Hepatocyte (in vitro differentiated cells): ENCODE results near the gene WNK2.

Experiments
- EZH2 ChIP-seq: fragments of 200-600 bp; sonication (generic); IDR thresholded peaks from 2 replicates; pipeline ENCODE4 v1.6.1; 2016; ENCODE audit warnings: antibody characterized with exemption, mild to moderate bottlenecking, borderline replicate concordance
- EZH2phosphoT487 ChIP-seq: fragments of 200-600 bp; sonication (generic); IDR thresholded peaks from one replicate; pipeline ENCODE4 v1.6.1; 2018; ENCODE audit warnings: antibody characterized with exemption, mild to moderate bottlenecking, low read depth, moderate library complexity; ENCODE audit not compliant: unreplicated experiment, severe bottlenecking
- TF ChIP-seq, protein P1 (sequence below): fragments of 200-600 bp; sonication (generic); IDR thresholded peaks from 2 replicates; pipeline ENCODE4 v1.5.1; 2016; ENCODE audit warnings: antibody characterized with exemption, mild to moderate bottlenecking; ENCODE audit not compliant: poor library complexity

DNA sequence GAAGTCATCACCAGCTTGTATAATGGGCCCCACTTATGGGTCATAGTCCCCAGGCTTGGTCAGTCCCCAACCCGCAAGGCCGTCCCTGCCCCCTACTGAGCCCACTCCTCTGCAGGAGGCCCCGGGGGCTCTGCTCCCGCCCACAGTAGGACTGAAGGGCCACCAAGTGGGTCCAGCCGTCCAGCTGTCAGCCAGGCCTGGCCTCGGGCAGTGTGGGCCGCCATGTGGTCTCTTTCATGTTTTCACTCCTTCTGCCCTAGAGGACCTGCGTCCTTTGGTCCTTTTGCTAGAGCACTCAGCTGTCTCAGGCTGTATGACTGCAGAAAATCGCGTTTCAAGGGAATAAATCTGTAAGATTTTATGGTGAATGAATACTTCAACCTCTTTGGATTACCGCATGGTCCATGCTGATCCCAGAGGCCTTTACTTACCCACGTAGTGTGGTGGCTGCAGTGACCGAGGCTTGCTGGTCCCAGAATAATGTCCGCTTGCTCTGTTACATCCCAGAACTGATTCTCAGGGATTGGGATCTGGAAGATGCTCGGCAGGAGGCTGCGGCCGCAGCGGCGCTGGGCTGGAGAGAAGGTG lies 161.8 kb downstream of the WNK2 start:
- TF ChIP-seq, protein P1, sequence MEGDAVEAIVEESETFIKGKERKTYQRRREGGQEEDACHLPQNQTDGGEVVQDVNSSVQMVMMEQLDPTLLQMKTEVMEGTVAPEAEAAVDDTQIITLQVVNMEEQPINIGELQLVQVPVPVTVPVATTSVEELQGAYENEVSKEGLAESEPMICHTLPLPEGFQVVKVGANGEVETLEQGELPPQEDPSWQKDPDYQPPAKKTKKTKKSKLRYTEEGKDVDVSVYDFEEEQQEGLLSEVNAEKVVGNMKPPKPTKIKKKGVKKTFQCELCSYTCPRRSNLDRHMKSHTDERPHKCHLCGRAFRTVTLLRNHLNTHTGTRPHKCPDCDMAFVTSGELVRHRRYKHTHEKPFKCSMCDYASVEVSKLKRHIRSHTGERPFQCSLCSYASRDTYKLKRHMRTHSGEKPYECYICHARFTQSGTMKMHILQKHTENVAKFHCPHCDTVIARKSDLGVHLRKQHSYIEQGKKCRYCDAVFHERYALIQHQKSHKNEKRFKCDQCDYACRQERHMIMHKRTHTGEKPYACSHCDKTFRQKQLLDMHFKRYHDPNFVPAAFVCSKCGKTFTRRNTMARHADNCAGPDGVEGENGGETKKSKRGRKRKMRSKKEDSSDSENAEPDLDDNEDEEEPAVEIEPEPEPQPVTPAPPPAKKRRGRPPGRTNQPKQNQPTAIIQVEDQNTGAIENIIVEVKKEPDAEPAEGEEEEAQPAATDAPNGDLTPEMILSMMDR, result no peak
- TF ChIP-seq EZH2, result no peak
- no peak for TF ChIP-seq EZH2phosphoT487
